ENCODE data around the gene ATP4A. TPM values are rescaled to one million over a fixed set of nuclear protein-coding genes. Genes with fewer than 3 reads are reported as not detected.
"Not testable (repeated sequence)": the region's sequence is repeated elsewhere in the genome, so short reads cannot be mapped to it uniquely, and the experiment has no call there.

Gene ATP4A
- not detected for total RNA-seq

DNA sequence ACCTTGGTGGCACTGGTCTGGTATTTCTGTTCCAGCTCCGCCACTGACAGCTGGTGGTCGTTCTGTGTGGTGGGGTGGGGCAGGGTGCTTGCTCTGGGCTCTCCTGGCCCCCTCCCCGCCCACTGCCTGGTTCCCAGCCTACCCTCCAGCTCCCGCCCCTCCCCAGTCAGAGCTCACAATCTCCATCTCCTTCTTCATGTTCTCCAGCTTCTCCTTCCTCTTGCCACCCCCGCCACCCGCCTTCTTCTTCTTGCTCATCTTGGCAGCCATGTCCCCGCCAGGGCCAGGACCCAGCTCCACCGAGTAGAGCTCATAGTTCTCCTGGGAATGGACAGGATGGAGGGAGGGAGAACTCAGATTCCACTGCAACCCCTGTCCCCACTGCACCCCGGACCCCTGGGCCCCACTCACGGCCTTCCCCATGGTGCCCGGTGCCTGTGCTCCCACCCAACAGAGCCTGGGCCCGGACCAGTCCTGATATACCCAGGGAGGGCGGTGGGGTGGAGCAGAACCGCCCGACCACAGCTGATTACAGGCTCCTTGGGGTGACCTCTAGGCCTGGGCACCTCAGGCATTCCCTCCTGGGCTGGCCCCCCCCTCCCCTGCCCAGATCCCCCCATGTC, at the start of gene ATP4A:
Gene ATP4A (minus strand): TSS at position 452 of the 623 bp plus-strand sequence. CDS start 29 bp downstream, at position 423.
- Mint-ChIP-seq H3K27me3 (peaks cover 34% of the 10 kb centered on the region), H3K9me3 (no peaks in the 10 kb centered on the region), H3K4me1 (peaks cover 3% of the 10 kb centered on the region), H3K27ac (no peak within 1 kb of the TSS), H3K36me3 (ENCODE audit: low read depth) (no peaks in the 10 kb centered on the region), H3K4me3 (no peak within 1 kb of the TSS)
- POLR2A ChIA-PET: no interaction called here
- CTCF ChIA-PET: interaction anchor here (0.6 kb wide), 1 partner anchor 100 kb away, joined by 3 read pairs; no protein-coding TSS in a partner anchor
- DNase-seq: no peak

DNA sequence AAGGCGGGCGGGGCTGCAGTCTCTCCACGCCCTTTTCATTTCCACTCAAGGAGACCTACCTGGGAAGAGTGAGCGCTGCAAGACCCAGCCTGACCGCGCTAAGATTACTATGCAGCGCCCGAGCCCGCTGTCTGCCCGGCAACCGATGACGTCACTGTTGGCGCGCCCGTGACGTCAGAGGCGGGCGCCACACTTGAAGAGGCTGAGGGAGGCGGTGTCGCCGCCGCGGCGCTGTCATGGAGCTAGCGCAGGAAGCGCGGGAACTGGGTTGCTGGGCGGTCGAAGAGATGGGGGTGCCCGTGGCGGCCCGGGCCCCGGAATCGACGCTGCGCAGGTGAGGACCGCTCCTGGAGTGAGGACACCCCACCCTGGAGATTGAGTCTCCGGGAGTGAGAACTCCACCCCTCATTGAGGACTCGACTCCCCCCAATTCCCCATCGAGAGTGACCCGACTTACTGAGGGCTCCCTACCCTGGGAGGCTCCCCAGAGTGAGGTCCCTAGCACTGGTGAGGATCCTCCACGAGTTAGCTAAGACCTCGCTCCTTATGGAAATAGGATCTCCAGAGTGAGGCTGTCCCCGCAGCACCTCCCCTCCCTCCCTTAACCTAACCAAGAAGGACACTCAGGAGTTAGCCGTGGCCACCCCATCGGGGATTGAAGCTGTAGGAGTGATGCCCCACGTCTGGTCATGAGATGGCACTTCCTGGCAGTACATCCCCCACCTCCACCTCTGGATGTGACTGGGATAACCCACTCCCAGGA, 49.3 kb upstream of the ATP4A start, which contains the start of gene HAUS5:
Gene HAUS5 (plus strand): TSS at position 177 of the 763 bp plus-strand sequence. CDS start 60 bp downstream, at position 237.
- Mint-ChIP-seq H3K9me3 (peaks cover 7% of the 10 kb centered on the region), H3K36me3 (ENCODE audit: low read depth) (peaks cover 17% of the 10 kb centered on the region), H3K4me3 (peak within 1 kb of the TSS; percentile 85), H3K4me1 (peaks cover 53% of the 10 kb centered on the region), H3K27ac (peak within 1 kb of the TSS; percentile 96), H3K27me3 (no peaks in the 10 kb centered on the region)
- POLR2A ChIA-PET: interaction anchor here (0.6 kb wide), 1 partner anchor 35 kb away, joined by 3 read pairs; the partner anchor contains the start of gene COX6B1
- DNase-seq: peak; percentile 95
- CTCF ChIA-PET: interaction anchor here (0.6 to 1.1 kb wide), 6 partner anchors 9 to 150 kb away, joined by 3 to 6 read pairs (median 4); no protein-coding TSS in a partner anchor

DNA sequence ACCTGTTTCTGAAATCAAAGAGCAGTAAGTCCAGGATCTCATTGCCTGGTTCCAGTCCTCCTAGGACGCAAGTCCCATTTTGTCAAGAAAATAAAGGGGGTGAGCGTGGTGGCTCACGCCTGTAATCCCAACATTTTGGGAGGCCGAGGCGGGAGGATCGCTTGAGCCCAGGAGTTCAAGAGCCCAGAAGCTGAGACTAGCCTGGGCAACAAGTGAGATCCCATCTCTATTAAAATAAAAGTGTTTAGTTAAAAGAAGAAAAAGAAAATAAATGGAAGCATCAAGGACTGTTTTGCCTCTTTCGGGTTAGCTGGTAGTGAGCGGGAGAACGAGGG, 48.7 kb upstream of the ATP4A start:
- ChIA-PET CTCF (interaction anchor here (0.6 kb wide), 1 partner anchor 150 kb away, joined by 3 read pairs; no protein-coding TSS in a partner anchor), POLR2A (no interaction called here)
- Mint-ChIP-seq H3K27ac (peak overlapping the region; percentile 96), H3K9me3 (peaks cover 12% of the 10 kb centered on the region), H3K27me3 (no peaks in the 10 kb centered on the region), H3K4me3 (peak overlapping the region; percentile 85), H3K4me1 (peaks cover 53% of the 10 kb centered on the region), H3K36me3 (ENCODE audit: low read depth) (peaks cover 15% of the 10 kb centered on the region)
- DNase-seq: no peak

DNA sequence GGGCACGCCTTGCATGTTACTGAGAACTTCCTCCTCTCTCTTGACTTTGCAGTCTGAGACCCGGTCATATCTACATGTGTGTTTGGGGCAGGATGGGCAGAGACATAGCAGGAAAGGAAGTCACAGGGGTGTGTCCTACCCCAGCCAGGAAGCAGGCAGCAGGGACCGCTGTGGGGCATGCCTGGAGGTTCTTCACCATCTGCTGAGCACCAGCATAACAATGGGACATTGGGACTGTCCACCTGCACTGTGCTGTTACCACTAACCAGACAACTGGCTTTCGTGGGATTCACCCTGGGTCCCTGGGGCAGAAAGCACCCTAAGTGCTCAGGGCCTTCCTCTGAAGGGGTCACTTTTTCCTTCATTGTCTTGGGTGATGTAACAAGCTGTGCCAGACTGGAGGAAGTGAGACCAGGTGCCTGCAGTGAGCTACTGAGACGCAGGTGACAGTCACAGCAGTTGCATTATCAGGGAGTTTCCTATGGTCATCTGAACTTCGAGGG, 46.4 kb upstream of the ATP4A start:
- peak; percentile 65 for DNase-seq
- peaks cover 11% of the 10 kb centered on the region for H3K36me3 Mint-ChIP-seq (ENCODE audit: low read depth)
- ChIA-PET CTCF (interaction anchor here (0.6 kb wide), 1 partner anchor 340 kb away, joined by 3 read pairs; no protein-coding TSS in a partner anchor), POLR2A (no interaction called here)
- no peaks in the 10 kb centered on the region for H3K27me3 Mint-ChIP-seq
- peaks cover 50% of the 10 kb centered on the region for H3K4me1 Mint-ChIP-seq
- H3K9me3 Mint-ChIP-seq: peaks cover 15% of the 10 kb centered on the region
- H3K27ac Mint-ChIP-seq: peak overlapping the region; percentile 87
- peak overlapping the region; percentile 1 for H3K4me3 Mint-ChIP-seq

DNA sequence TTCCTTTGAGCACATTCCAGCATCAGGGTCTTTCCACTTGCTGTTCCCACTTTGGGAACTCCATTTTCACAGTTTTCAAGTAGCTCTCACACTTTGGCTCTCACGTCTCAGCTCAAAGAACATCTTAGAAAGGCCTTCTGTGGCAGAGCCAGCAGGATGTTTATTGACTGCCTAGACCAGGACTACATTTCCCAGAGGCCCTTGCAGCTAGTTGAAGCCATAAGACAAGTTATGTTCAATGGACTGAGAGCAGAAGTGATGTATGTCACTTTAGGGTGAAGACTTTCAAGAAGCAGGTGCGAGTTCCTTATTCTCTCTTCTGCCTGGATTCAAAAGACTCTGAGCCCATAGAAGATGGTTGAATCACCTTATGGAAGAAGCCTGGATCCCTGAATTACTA, 44.8 kb upstream of the ATP4A start:
- H3K27me3 Mint-ChIP-seq: no peaks in the 10 kb centered on the region
- peak overlapping the region; percentile 87 for H3K27ac Mint-ChIP-seq
- H3K4me3 Mint-ChIP-seq: no peak overlapping the region
- H3K4me1 Mint-ChIP-seq: peaks cover 39% of the 10 kb centered on the region
- ChIA-PET CTCF (interaction anchor here (0.9 to 2.7 kb wide), 2 partner anchors 10 to 42 kb away, joined by 5 to 12 read pairs; no protein-coding TSS in a partner anchor), POLR2A (no interaction called here)
- peaks cover 11% of the 10 kb centered on the region for H3K36me3 Mint-ChIP-seq (ENCODE audit: low read depth)
- peak; percentile 33 for DNase-seq
- H3K9me3 Mint-ChIP-seq: peaks cover 15% of the 10 kb centered on the region

DNA sequence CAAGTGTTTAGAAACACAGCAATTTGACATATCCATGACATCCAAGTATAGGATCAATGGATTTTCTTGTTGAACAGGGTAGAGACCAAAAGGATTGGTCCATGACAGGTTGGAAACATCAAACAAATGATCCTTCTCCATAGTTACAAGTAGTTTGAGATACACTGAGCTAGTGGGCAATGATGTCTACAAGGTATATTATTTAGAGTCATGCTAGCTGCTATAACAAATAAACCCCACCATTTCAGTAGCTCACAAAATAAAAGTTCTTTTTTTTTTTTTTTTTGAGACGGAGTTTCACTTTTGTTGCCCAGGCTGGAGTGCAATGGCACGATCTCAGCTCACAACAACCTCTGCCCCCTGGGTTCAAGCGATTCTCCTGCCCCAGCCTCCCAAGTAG, 44.2 kb upstream of the ATP4A start:
- POLR2A ChIA-PET: no interaction called here
- CTCF ChIA-PET: interaction anchor here (0.6 to 2.7 kb wide), 4 partner anchors 10 to 584 kb away, joined by 3 to 12 read pairs (median 4); no protein-coding TSS in a partner anchor
- Mint-ChIP-seq H3K27me3 (no peaks in the 10 kb centered on the region), H3K9me3 (peaks cover 15% of the 10 kb centered on the region), H3K27ac (no peak overlapping the region), H3K4me1 (peaks cover 35% of the 10 kb centered on the region), H3K4me3 (no peak overlapping the region), H3K36me3 (ENCODE audit: low read depth) (peaks cover 11% of the 10 kb centered on the region)
- no peak for DNase-seq

DNA sequence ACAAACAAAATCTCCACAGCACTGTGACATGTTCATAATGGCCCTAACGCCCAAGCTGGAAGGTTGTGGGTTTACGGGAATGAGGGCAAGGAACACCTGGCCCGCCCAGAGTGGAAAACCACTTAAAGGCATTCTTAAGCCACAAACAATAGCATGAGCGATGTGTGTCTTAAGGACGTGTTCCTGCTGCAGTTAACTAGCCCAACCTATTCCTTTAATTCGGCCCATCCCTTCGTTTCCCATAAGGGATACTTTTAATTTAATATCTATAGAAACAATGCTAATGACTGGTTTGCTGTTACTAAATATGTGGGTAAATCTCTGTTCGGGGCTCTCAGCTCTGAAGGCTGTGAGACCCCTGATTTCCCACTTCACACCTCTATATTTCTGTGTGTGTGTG, 43.7 kb upstream of the ATP4A start:
- POLR2A ChIA-PET, H3K27ac Mint-ChIP-seq, H3K27me3 Mint-ChIP-seq, H3K4me3 Mint-ChIP-seq, DNase-seq: not testable (repeated sequence)
- CTCF ChIA-PET: interaction anchor here (0.6 to 2.7 kb wide), 3 partner anchors 9 to 584 kb away, joined by 3 to 12 read pairs (median 4); no protein-coding TSS in a partner anchor
- Mint-ChIP-seq H3K9me3 (peaks cover 15% of the 10 kb centered on the region), H3K36me3 (ENCODE audit: low read depth) (peaks cover 11% of the 10 kb centered on the region), H3K4me1 (peaks cover 32% of the 10 kb centered on the region)

DNA sequence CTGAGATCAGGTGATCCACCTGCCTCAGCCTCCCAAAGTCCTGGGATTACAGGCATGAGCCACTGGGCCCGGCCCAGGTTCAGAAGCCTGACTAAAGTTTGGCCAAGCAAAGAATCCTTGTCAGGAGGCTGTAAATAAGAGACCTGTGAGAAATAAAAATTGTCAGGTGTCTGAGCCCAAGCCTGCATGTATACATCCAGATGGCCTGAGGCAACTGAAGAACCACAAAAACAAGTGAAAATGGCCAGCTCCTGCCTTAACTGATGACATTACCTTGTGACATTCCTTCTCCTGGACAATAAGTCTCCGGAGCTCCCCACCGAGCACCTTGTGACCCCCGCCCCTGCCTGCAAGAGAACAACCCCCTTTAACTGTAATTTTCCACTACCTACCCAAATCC, 41.0 kb upstream of the ATP4A start:
- DNase-seq, H3K4me1 Mint-ChIP-seq, POLR2A ChIA-PET, H3K4me3 Mint-ChIP-seq, H3K27ac Mint-ChIP-seq, H3K27me3 Mint-ChIP-seq: not testable (repeated sequence)
- peaks cover 11% of the 10 kb centered on the region for H3K36me3 Mint-ChIP-seq (ENCODE audit: low read depth)
- CTCF ChIA-PET: interaction anchor here (0.6 kb wide), 1 partner anchor 251 kb away, joined by 3 read pairs; no protein-coding TSS in a partner anchor
- peaks cover 15% of the 10 kb centered on the region for H3K9me3 Mint-ChIP-seq

DNA sequence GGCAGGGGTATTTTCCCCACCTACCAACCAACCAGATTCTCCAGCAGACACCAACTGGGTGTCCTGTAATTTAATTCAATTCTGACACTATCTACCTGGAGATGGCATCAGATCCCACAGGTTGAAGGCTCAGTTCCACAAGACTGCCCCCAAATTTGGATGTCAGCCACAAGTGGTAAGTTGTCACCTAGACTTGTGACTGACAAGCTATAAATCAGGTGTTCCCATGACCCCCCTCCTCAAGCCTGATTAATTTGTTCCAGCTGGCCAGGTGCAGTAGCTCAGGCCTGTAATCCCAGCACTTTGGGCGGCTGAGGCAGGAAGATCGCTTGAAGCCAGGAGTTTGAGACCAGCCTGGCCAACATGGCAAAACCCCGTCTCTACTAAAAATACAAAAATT, 38.5 kb upstream of the ATP4A start:
- H3K9me3 Mint-ChIP-seq: peaks cover under 1% of the 10 kb centered on the region
- no peaks in the 10 kb centered on the region for H3K36me3 Mint-ChIP-seq (ENCODE audit: low read depth)
- CTCF ChIA-PET: interaction anchor here (0.5 to 1.0 kb wide), 3 partner anchors 11 to 54 kb away, joined by 3 to 4 read pairs (median 4); partner anchors contain the start of gene HAUS5
- no peak overlapping the region for H3K27ac Mint-ChIP-seq
- no peak overlapping the region for H3K4me3 Mint-ChIP-seq
- peaks cover under 1% of the 10 kb centered on the region for H3K4me1 Mint-ChIP-seq
- no peak for DNase-seq
- peaks cover 4% of the 10 kb centered on the region for H3K27me3 Mint-ChIP-seq
- POLR2A ChIA-PET: no interaction called here

DNA sequence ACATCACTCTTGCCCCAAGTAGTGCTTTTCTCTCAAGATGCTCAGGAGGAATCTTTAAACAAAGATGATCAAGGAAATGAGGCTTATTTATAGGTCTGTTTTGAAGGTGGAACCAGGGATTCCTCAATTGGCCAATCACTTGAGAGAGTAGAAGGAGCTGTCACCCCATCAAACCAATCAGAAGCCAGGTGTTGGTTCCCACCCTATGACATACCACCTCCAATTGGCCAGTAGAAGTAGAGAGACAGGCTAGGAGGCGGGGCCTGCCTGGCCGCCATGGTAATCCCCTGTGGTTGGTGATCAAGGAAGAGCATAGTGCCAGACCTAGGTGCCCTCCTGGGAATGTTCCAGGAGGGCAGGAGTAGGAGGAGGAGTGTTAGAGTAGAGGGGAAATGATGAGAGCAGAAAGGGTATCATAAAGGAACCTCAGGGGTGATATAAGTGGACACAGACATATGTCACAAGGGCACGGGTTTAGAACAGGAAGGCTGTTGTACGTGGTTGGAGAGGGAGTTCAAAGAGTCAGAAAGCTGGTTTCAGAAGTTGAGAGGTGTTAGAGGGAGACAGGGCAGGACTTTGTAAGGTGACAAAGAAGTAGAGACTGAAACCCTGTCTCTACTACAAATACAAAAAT, 33.0 kb upstream of the ATP4A start:
- Mint-ChIP-seq H3K27me3 (peaks cover 4% of the 10 kb centered on the region), H3K9me3 (no peaks in the 10 kb centered on the region), H3K4me1 (peaks cover 10% of the 10 kb centered on the region), H3K27ac (no peak overlapping the region), H3K36me3 (ENCODE audit: low read depth) (no peaks in the 10 kb centered on the region), H3K4me3 (no peak overlapping the region)
- CTCF ChIA-PET: interaction anchor here (0.6 to 2.7 kb wide), 6 partner anchors 9 to 784 kb away, joined by 3 to 12 read pairs (median 4); no protein-coding TSS in a partner anchor
- DNase-seq: peak; percentile 22
- POLR2A ChIA-PET: no interaction called here

DNA sequence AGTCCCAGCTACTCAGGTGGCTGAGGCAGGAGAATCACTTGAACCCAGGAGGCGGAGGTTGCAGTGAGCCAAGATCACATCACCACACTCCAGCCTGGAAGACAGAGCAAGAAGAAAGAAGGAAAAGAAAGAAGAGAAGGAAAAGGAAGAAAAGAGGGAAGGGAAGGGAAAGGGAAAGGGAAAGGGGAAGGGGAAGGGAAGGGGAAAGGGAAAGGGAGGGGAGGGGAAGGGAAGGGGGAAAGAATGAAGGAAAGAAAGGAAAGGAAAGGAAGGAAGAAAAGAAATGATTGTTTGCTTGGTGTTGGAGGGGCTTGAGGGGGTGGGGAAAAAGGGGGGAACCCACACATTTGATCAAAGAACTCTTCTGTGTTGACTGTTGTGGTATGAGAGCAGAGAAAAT, 32.5 kb upstream of the ATP4A start:
- Mint-ChIP-seq H3K36me3 (ENCODE audit: low read depth) (no peaks in the 10 kb centered on the region), H3K9me3 (no peaks in the 10 kb centered on the region), H3K4me1 (peaks cover 10% of the 10 kb centered on the region), H3K27me3 (peaks cover 4% of the 10 kb centered on the region), H3K4me3 (no peak overlapping the region), H3K27ac (no peak overlapping the region)
- DNase-seq: no peak
- POLR2A ChIA-PET: no interaction called here
- CTCF ChIA-PET: no interaction called here

DNA sequence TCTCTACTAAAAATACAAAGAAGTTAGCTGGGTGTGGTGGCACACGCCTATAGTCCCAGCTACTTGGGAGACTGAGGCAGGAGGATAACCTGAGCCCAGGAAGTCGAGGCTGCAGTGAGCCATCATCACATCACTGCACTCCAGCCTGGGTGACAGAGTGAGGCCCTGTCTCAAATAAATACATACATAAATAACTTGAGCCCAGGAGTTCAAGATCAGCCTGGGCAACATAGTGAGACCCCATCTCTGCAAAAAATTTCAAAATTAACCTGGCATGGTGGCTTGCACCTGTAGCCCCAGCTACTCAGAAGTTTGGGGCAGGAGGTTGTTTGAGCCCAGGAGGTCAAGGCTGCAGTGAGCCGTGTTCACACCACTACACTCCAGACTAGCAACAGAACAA, 31.6 kb upstream of the ATP4A start:
- POLR2A ChIA-PET, CTCF ChIA-PET: not testable (repeated sequence)

More for the DNA sequence above, 31.6 kb upstream of the ATP4A start:
- H3K4me1 Mint-ChIP-seq; H3K27ac Mint-ChIP-seq; H3K27me3 Mint-ChIP-seq; H3K9me3 Mint-ChIP-seq; H3K4me3 Mint-ChIP-seq; H3K36me3 Mint-ChIP-seq (ENCODE audit: low read depth); DNase-seq: not testable (repeated sequence)

Measured in activated CD4-positive, alpha-beta T cell treated with anti-CD3 and anti-CD28 coated beads, Interleukin-2, amount 10 ng/mL, durations not matched to agents 7 days and 5 days (primary cell).